HG03439 (cell line): Measurements from ENCODE around the gene NPM1.
"Not testable (repeated sequence)": the region's sequence is repeated elsewhere in the genome, so short reads cannot be mapped to it uniquely, and the experiment has no call there.

ENCODE experiments used
- ATAC-seq: cut with Tn5 transposase; IDR thresholded peaks from one replicate; pipeline ENCODE4 v1.9.1; 2021; ENCODE audit warnings: mild to moderate bottlenecking, moderate library complexity; ENCODE audit not compliant: unreplicated experiment

NPM1 gene

GRCh38 chr5:171387345-171387969 lies at the start of gene NPM1:
Gene NPM1 (plus strand): TSS chr5:171387849. CDS start chr5:171387949, 100 bp downstream.
- peak; percentile 75 for ATAC-seq

GRCh38 chr5:171340042-171340441 lies 47.6 kb upstream of the NPM1 start:
- no peak for ATAC-seq

- no peak for ATAC-seq
Observed at GRCh38 chr5:171340491-171340890, 47.2 kb upstream of the NPM1 start.

- ATAC-seq: no peak
Observed at GRCh38 chr5:171342362-171343111, 45.1 kb upstream of the NPM1 start.

- ATAC-seq: no peak
Observed at GRCh38 chr5:171344936-171345608, 42.6 kb upstream of the NPM1 start.

GRCh38 chr5:171351536-171352073 lies 36.0 kb upstream of the NPM1 start:
- ATAC-seq: no peak

- peak; percentile 85 for ATAC-seq
Observed at GRCh38 chr5:171355302-171355724, 32.3 kb upstream of the NPM1 start.

- no peak for ATAC-seq
Observed at GRCh38 chr5:171357843-171358242, 29.8 kb upstream of the NPM1 start.

- not testable (repeated sequence) for ATAC-seq
Observed at GRCh38 chr5:171361151-171361550, 26.5 kb upstream of the NPM1 start.

GRCh38 chr5:171363249-171363648 lies 24.4 kb upstream of the NPM1 start:
- ATAC-seq: not testable (repeated sequence)

- no peak for ATAC-seq
Observed at GRCh38 chr5:171363846-171364245, 23.8 kb upstream of the NPM1 start.

GRCh38 chr5:171365351-171365750 lies 22.3 kb upstream of the NPM1 start:
- ATAC-seq: no peak

- ATAC-seq: no peak
Observed at GRCh38 chr5:171366645-171367044, 21.0 kb upstream of the NPM1 start.

- no peak for ATAC-seq
Observed at GRCh38 chr5:171367424-171368370, 20.0 kb upstream of the NPM1 start.

- no peak for ATAC-seq
Observed at GRCh38 chr5:171369056-171369455, 18.6 kb upstream of the NPM1 start.

GRCh38 chr5:171369898-171370297 lies 17.8 kb upstream of the NPM1 start:
- ATAC-seq: no peak

- not testable (repeated sequence) for ATAC-seq
Observed at GRCh38 chr5:171370881-171371280, 16.8 kb upstream of the NPM1 start.

GRCh38 chr5:171371326-171371725 lies 16.3 kb upstream of the NPM1 start:
- ATAC-seq: no peak

- no peak for ATAC-seq
Observed at GRCh38 chr5:171379961-171380360, 7.7 kb upstream of the NPM1 start.

GRCh38 chr5:171384416-171384815 lies 3.2 kb upstream of the NPM1 start:
- not testable (repeated sequence) for ATAC-seq
